GM23248 (cell line): Measurements from ENCODE around the gene POMP.

ENCODE experiments used
- EZH2 ChIP-seq: fragments of 200-600 bp; sonication (generic); IDR thresholded peaks from 2 replicates; pipeline ENCODE4 v1.6.1; 2018; ENCODE audit warnings: antibody characterized with exemption, mild to moderate bottlenecking; ENCODE audit not compliant: insufficient read depth, poor library complexity, severe bottlenecking
- EZH2phosphoT487 ChIP-seq: fragments of 200-600 bp; sonication (generic); IDR thresholded peaks from 2 replicates; pipeline ENCODE4 v1.6.1; 2018; ENCODE audit warnings: antibody characterized with exemption, moderate library complexity, mild to moderate bottlenecking, low read depth; ENCODE audit not compliant: insufficient read depth

GRCh38 chr13:28714651-28715050 is 55.7 kb downstream of the POMP start:
- TF ChIP-seq EZH2 = no peak
- no peak for TF ChIP-seq EZH2phosphoT487
